ENCODE data around the gene SCNN1B.

SCNN1B gene

DNA sequence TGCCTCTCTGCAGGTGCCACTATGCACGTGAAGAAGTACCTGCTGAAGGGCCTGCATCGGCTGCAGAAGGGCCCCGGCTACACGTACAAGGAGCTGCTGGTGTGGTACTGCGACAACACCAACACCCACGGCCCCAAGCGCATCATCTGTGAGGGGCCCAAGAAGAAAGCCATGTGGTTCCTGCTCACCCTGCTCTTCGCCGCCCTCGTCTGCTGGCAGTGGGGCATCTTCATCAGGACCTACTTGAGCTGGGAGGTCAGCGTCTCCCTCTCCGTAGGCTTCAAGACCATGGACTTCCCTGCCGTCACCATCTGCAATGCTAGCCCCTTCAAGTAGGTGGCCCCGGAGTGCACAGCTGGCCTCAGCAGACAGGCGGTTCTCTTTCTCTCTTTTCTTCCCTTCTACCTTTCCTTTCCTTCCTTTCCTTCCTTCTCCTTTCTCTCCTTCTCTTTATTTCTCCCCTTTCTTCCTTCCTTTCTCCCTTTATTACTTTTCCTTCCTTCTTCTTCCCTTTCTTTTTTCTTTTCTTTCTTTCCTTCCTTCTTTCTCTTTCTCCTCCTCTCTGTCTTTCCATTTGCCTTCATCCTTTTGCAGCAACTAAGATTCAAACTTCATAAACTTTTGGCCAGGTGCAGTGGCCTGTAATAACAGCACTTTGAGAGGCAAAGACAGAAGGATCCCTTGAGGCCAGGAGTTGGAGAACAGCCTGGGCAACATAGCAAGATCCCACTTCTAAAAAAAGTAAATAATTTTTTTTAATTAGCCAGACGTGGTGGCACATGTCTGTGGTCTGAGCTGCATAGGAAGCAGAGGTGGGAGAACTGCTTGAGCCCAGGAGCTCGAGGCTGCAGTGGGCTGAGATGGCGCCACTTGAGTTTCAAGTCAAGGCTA is 46.7 kb downstream of the SCNN1B start:
- TF ChIP-seq, protein P1, sequence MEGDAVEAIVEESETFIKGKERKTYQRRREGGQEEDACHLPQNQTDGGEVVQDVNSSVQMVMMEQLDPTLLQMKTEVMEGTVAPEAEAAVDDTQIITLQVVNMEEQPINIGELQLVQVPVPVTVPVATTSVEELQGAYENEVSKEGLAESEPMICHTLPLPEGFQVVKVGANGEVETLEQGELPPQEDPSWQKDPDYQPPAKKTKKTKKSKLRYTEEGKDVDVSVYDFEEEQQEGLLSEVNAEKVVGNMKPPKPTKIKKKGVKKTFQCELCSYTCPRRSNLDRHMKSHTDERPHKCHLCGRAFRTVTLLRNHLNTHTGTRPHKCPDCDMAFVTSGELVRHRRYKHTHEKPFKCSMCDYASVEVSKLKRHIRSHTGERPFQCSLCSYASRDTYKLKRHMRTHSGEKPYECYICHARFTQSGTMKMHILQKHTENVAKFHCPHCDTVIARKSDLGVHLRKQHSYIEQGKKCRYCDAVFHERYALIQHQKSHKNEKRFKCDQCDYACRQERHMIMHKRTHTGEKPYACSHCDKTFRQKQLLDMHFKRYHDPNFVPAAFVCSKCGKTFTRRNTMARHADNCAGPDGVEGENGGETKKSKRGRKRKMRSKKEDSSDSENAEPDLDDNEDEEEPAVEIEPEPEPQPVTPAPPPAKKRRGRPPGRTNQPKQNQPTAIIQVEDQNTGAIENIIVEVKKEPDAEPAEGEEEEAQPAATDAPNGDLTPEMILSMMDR (conservative IDR thresholded peaks at IDR 0.05) = no peak
- H3K27ac ChIP-seq = no peak overlapping the region

DNA sequence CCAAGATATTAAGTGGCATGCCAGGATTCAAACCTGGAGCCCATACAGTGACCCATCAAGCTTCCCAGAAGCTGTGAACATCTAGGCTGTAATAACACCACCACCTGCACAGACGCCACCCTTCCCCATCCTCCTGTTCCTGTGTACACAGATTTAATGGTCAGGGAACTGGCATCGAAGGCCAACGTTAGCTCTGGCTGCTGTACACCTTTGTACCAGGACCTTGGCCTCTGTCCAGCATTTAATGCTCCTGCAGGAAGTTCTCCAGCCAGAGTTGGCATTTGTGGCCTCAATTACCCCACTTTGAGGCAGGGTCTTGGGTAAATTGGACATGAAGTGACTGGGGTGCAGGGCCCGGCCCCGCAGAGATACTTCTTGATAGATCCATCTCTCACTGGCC is 49.3 kb downstream of the SCNN1B start:
- TF ChIP-seq, protein P1 (conservative IDR thresholded peaks at IDR 0.05) = no peak

DNA sequence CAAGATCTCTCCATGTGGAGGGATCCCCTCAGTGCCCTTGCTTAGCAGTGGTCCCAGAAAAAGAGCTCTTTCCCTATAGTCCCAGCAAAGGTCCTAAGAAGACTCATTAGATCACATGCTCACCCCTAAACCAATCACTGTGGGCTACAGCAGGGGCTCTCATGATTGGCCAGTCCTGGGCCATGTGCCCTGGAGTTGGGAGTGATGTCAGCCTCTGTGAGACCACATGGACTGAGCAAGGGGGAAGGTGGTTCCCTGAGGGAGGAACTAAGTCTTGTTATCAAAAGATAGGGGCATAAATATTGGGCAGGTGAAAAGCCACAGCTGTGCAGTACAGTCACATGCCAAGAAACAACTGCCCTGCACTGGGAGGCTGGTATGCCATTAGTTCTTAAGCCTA is 51.3 kb downstream of the SCNN1B start:
- no peak overlapping the region for H3K27ac ChIP-seq
- TF ChIP-seq, protein P1 (conservative IDR thresholded peaks at IDR 0.05) = no peak

More for the DNA sequence above, 49.3 kb downstream of the SCNN1B start:
- H3K27ac ChIP-seq = peak overlapping the region; percentile 56

DNA sequence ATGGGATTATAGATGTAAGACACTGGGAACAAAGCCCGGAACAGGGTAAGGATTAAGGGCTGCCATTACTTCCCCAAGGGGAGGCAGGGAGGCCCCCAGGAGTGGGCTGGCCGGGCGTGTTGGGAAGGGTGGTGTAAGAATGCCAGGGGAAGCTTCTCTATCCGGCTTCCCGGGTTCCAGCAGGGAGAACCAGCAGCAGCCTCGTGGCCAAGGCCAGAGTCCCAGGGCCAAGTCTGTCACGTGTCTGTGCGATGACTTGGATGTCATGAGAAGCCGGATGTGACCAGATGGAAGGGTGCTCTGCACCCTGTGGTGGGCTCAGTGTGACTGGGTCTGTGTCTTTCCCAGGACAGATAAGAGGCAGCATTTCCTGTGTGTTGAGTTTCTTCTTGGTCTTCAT is 52.1 kb downstream of the SCNN1B start:
- no peak overlapping the region for H3K27ac ChIP-seq

DNA sequence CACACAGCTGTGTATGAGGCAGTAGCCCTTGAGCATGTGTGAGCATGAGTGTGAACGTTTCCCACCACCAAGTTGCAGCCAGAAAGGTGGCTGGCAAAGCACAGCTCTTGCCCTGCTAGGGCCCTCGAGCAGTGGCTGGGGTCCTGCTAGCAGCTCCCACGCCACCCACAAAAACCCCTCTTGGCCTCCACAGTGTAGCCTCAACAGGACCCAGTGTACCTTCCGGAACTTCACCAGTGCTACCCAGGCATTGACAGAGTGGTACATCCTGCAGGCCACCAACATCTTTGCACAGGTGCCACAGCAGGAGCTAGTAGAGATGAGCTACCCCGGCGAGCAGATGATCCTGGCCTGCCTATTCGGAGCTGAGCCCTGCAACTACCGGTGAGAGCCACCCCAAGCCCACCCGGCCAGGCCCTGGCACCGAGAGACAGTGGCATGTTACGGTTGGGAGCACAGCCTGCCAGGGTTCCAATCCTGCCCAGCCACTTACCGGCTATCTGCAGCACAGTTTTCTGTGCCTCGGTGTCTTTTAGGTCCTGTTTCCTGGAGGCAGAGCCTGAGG is 53.1 kb downstream of the SCNN1B start:
- TF ChIP-seq, protein P1 (conservative IDR thresholded peaks at IDR 0.05) = no peak
- H3K27ac ChIP-seq = no peak overlapping the region

More for the DNA sequence above, 52.1 kb downstream of the SCNN1B start:
- TF ChIP-seq, protein P1 (conservative IDR thresholded peaks at IDR 0.05) = no peak

DNA sequence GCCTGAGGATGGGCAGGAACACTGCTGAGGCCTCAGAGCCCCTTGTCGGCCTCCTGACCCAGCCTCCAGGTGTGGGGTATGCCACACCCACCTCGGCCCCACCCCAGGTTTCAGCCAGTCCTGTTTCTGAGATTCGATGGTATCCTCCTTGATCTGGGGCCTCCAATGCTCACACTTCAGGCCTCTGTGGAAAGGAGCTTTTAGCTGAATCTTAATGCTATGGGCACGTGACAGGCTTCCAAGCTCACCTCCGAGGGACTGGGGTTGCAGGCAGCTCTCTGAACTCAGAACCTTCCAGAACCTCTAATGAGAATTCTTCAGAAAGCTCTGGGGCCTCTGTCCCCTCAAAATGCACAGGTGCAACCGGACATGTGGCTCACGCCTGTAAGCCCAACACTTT is 54.8 kb downstream of the SCNN1B start:
- no peak overlapping the region for H3K27ac ChIP-seq
- TF ChIP-seq, protein P1 (conservative IDR thresholded peaks at IDR 0.05) = no peak

DNA sequence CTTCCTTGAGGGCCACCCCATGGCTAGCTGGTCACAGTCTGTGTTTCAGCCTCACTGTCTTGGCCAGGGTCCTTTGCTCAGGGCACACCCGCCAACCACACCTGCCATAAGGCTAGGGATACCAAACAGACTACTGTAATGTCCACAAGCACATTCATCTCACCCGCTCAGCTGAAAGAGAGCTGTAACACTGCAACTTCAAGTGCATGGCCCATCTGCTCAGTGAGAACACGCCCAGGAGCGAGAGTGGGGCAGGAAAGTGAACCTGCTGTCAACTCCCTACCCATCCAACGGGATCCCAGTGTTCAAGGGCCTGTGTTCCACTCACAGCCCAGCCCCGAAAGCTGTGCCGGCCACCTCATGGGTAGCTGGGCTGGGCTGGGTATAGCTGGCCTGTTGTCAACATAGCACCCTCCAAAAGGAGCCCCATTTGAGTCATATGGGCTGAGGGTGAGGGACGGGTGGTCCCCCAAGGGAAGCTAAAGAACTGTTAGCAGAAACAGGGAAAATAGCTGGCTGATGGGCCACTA is 55.7 kb downstream of the SCNN1B start:
- TF ChIP-seq, protein P1 (conservative IDR thresholded peaks at IDR 0.05) = no peak

More for the DNA sequence above, 55.7 kb downstream of the SCNN1B start:
- H3K27ac ChIP-seq = no peak overlapping the region
